HuH-7.5 (cell line): ENCODE measurements around the gene STARD10.

Source experiments
- DNase-seq: peaks from one replicate; pipeline ENCODE4 v3.0.0; 2011; ENCODE audit warnings: low spot score

The STARD10 gene

DNA sequence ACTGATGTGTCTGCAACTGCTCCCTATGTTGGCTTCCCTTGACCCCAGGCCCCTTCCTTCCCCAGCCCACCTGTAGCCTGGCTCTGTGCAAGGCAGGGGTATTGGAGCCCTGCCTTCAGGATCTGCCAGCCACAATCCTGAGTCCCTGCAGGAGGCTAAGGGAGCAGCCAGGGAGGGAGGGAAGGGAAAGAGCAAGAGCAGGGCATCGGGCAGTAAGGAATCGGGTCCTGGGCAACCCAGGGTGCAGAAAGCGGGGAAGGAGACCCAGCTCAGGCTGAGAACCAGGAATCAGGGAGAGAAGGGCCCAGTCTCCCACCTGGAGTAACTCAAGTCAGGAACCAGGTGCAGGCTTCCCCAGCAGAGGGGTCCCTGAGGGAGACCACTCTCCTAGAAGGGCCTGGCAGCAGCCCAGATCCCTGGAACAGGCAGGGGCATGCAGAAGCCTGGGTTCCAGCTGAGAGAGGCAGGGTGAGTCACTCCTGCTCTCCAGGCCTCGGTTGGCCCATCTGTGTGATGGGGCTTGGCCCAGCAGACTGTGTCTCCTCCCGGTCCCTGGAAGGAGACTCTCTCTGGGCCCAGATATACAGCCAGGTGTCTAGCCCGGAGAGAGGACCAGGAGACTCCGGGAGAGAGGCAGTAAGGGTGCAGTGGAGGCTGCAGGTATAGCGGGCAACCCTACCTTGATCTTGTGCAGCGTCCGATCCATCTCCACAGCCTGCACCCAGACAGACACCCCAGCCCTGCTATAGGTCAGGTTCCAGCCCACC is 13.4 kb downstream of the STARD10 start:
- DNase-seq, result no peak

DNA sequence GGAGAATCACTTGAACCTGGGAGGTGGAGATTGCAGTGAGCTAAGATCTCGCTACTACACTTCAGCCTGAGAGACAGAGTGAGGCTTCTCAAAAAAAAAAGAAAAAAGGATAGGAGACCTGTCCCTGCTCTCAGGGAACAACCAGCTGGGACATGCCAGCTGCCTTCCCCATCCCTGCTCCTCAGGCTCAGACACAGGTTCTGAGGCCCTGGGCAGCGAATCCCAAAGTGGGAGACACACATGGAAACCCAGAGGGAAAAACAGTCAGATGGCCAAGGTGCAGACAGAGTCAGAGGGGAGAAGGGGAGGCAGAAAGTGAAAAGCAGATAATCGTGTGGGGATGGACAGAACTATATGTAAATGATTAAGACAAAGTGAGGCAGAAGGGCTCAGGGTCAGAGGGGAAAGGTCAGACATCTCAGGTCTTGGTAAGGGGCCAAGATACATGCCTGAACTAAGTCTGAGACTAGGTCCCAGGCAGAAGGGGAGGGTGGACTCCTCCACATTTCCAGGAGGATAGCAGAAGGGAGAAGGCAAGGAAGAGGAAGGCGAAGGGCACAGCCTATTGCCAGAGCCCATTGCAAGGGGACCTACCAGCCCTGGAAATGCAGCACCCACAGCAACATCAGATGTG is 14.2 kb downstream of the STARD10 start:
- no peak for DNase-seq

DNA sequence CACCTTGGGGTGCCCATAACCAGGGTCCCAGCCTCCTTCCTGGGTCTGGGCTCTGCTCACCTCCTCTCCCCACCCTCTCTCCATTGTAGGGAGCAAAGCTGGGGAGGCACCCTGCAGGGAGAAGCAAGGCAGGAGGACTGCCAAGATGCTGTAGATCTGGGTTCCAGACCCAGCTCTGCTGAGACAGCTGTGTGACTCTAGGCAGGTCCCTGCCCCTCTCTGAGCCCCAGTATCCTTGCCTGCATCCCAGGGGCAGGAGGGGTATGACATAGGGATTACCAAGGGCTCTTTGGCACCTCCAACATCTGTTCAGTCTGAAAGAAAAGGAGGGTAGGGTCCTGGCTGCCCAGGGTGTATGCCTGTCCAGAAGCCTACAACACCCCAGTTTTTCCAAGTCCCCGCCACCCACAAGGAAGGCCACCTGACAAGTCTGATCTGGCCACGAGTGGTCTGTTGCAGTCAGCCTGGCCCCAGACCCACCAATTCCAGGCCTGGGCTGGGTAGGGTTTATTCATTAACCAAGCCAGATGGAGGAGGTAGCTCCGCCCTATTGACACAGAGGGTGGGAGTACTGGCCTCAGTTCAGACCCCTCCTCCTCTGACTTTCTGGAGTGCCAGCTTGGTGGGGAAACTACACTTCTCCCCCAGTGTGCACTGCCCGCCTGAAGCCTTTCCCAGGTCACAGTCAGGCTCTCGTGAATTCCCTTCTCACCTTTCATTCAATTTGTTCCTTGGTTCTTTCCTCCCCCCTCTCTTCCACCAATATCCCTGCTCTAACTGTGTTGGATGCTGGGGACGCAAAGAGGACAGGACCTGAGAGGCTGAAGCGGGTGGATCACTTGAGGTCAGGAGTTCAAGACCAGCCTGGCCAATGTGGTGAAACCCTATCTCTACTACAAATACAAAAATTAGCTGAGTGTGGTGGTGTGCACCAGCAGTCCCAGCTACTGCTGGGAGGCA is 15.0 kb downstream of the STARD10 start:
- peak; percentile 79 for DNase-seq

DNA sequence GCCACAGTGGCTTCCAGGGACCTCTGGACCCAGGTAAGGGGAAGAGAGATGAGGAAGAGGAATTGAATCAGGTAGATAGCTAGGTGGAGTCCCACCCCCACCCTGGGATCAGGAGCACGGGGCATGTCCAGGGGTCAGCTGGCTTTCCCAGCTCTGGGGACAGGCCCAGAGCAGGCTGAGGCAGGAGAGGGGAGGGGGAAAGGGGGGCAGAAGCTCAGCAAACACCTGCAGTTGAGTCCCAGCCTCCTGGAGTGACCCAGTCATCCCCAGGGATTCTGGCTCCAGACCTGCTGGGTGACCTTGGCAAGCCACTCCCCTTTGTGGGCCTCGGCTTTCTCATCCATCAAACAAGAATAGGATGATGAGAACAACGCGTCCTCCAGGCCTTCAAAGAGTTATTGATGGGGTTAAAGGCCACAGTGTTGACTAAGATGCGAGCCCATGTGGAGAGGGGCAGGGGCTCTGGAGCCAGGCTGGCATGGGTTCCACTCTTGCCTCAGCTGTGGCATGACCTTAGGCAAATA is 16.0 kb downstream of the STARD10 start:
- DNase-seq, result peak; percentile 66

DNA sequence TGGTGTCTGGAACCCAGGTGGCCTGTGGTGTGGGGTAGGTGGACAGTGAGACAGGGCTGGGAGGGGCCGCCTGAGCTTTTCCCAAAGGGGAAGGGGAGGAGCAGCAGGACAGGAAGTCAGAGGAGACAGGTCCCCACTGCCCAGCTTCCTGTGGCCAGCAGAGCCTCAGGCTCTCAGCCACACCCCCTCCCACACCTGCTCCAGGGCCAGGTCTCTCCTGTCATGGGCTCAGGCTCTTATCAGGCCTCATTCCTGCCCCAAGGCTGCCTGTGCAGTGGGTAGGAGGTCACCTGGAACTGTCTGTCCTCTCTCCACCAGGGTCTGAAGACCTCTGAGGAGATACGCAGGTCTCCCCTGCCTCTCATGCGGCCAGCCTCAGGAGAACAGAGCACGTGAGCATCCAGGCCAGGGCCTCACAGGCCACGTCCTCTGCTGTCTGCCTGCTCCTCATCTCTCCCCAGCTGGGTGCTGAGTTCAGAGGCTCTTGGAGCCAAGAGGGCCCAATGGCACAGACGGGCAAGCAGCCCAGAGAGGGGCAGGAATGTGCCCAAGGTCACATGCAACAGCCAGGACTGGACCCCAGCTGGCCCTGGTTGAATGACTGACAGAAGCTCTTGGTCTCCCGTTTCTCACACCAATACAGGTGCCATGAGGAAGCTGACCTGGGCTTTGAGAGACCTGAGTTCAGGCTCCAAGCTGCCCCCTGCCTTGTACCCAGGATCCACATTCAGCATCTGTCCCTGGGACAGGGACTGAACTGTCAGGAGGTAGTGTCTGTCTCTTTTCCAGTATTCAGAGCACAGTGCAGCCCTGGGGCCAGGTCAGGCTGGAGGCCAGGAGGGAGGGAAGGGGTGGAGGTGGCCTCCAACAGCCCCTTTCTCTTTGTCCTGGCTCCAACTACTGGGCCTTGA is 16.7 kb downstream of the STARD10 start:
- DNase-seq, result no peak

DNA sequence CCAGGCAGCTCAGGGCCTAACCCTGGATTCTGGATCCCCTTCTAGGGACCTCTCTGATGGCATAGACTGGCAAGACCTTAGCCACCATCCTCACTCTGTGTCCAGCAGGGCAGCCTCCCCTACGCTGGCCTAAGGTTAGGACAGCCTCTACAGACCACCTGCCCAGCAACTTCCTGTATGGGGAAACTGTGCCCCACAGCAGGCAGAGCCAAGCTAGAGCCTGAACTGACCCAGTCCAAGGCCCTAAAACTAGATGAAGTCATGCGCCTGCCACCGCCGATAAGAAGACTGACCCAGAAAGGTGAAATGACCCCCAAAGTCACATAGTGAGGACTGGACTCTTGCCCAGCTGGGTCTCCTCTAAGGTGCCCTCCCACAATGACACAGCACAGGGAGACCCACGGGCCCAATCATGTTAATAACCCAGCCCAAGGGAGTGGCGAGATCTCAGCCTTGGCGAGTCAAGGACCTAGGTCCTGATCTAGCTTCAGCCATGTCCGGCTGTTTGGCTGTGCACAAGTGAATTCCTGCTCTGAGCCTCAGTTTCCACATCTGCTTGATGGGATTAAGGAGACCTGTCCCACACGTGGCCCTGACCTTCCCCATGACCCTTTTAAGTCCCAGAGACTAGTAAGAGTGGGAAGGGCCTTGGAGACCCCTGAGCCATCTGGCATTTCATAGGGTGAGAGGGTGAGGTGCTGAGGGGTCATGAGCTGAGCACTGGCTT is 17.6 kb downstream of the STARD10 start:
- DNase-seq, result no peak

DNA sequence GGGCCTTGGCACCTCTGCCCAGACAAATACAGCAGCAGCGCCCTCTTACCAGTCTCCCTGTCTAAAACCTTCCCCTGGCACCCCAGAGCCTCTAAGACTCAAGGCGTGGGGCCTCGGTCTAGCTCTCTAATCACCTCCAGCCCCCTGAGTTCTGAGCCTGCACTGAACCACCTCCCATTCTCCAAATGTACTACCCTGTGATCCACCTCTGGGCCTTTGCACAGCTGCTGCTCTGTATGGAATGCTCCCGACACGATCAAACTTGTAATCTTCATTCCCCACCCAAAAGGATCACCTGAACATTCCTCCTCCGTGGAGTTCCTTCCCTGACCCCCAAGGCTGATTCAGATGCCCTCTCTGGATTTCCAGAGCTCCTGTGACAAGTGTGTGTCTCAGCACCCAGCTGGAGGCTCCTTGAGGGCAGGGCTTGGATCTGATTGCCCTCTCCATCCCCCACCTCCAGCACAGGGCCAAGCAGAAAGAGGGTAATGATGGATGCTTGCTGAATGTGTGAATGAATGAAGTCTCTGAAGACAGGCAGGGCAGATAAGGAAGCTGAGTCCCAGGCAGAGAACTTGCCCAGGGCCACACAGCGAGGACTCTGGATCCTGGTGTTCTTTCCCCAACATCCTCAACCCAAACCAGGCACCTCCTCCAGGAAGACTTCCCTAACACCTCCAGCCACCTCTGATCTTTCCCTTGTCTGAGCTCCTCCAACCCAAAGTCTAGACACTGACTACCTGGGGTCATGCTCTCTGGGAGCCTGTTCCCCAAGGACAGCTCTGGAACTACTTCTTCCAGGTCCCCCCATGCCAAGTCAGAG is 18.3 kb downstream of the STARD10 start:
- no peak for DNase-seq

DNA sequence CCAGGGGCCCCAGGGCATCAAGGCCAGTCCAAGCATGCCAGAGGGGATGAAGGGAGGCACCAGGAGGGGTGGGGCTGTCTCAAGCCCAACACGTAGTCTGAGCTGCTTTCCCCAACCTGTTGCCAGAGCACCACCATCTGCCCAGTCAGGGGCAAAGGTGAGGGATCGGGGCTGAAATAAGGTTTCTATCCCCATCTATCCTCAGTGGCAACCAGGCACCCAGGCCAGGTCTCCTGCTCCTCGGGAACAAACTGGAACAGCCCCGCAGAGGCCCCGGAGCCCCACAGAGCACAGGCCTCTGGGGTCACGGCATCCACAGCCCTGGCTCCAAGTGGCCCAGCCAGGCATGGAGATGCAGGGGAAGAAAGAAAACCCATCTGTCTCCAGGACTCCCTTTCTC is 19.3 kb downstream of the STARD10 start:
- DNase-seq, result no peak

DNA sequence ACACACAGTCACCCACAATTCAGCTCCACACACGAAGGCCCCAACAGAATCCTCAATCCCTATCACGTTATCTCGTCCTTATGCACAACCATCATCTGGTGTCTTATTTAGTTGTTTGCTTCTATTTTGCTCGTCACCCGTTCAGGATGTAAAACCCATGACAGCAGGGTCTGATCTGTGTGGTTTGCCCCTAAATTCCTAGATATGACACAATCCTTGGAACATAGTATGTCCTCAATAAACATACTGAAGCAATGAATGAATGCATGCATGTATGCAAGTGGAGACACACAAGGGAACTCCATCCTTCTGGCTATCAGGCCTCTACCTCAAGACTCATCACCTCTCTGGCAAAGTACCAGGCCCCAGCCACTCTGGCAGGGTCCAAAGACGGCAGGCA is 20.2 kb downstream of the STARD10 start:
- no peak for DNase-seq

DNA sequence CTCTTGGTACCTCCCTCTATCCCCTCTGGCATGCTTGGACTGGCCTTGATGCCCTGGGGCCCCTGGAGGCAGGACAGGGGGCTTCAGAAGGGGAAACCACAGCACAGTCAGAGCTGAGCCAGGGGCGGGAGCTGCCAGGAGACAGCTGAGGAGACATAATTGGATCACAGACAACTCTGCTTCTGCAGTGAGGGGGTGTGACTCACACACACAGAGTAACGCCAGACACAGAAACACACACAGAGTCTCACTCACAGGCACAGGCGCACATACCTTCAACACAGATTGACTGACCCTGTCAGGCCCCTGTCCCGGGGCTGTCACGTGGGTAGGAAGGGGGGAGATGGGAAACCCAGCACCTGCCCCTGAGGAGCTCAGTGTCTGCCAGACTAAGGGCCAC is 20.6 kb downstream of the STARD10 start:
- DNase-seq, result no peak

DNA sequence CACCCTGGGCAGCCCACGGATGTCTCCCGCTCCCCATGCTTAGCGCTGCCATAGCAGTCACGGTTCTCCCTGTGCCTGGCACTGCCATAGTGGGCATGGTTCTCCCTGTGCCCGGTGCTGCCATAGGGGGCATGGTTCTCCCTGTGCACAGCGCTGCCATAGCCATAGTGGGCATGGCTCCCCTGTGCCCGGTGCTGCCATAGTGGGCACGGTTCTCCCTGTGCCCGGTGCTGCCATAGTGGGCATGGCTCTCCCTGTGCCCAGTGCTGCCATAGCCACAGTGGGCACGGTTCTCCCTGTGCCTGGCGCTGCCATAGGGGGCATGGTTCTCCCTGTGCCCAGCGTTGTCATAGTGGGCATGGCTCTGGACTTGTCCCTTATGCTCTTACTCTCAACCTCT is 21.8 kb downstream of the STARD10 start:
- DNase-seq, result no peak

DNA sequence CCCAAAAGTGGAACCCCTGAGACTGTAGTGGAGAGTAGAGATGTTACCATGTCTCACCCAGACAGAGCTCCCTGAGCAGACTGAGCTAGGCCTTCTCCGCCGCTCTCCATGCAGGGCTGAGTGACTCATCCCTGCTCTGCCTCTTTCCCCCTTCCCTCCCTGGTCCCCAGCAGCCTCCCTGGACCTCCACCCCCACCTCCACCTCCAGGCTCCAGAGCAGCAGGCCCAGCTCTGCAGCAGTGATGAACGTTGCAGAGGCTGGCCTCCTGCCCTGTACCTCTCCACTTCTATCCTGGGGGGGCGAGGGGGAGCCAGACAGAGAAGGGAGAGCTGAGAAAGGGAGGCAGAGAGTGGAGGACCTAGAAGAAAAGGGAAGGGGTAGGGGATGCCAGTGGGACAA is 22.3 kb downstream of the STARD10 start:
- no peak for DNase-seq

DNA sequence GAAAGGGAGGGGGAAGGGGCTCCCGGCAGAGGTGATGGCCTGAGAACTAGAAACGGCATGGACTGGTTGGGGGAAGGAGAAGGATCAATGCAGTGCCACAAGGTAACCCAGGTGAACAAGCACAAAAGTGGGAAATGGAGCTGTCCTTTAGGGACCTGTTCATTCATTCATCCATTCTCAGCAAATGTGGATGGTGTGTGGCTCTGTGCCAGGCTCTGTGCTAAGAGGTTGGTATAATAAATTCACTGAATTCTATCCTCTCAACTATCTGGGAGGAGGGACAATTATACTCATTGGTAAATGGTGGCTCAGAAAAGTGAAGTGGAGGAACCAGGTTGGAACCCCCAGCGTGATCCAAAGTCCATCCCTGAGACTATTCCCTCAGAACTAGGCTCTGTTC is 23.0 kb downstream of the STARD10 start:
- DNase-seq, result no peak

DNA sequence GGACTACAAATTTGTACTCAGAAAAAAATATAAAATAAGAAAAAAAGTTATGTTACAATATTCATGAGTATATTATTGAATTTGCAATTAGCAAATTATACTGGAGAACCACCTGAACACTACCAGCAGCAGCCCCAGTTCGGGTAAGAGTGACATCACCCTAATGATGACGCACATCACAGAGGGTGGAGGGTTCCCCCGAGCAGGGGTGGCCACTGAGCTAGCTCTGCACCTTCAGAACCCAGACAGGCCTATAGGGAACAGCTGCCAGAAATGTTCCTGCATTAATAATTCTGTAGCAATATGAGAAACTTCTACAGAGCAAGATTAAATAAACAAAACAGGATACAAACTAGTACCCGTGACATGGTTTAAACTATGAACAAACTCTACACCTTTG is 24.2 kb downstream of the STARD10 start:
- DNase-seq, result no peak

DNA sequence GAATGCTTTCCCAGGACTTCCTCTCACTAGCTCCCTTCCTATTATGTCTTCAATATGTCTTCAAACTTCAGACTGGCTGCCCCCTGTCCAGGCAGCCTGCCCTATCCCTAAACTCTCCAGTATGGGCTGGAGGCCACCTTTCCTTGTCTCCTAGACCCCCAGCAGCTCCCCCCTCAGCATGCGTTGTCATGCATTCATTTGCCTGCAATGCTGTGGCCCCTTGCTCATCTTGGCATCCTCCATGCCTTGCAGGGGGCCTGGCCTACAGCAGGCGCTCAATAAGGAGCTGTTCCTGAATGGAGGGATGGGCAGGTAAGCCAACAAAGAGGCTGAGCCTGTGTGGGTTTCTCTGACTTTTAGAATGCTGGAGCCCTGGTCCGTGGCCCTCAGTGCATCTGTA is 25.3 kb downstream of the STARD10 start:
- no peak for DNase-seq

DNA sequence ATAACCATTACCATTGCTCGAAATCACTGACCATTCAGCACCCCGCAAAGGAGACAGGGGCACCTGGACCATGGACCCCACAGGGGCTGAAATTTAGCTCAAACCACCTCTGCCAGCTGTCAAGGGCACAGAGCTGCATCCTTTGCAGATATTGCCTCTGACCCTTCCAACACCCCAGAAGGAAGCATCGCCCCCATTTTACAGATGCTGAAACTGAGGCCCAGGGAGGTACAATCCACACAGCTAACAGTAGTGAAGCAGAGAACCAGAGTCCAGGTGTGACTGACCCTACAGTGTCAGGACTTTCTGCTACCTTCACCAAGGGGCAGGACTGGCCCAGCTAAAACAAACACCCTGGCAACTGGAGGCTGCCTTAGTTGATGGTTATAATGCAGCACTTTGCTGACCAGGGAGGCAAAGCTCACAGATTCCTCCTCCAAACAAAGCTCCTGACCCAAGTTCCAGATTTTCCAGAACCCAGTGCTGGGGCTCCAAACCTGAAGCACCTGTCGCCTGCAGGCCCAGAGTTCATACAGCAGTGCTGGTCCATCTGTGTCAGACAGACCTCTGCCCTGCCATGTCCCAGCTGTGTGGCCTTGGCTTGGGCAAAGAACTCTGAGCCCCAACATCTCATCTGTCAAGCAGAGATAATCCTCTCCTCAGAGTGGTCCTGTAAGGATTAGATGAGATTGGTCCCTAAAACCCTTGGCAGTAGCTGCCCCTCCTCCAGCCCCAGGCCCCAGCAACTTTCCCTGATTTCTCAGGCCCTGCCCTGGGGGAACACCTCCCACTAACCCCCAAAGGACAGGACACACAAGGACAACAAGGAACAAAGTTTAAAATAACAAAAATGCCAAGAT is 26.4 kb downstream of the STARD10 start:
- no peak for DNase-seq

DNA sequence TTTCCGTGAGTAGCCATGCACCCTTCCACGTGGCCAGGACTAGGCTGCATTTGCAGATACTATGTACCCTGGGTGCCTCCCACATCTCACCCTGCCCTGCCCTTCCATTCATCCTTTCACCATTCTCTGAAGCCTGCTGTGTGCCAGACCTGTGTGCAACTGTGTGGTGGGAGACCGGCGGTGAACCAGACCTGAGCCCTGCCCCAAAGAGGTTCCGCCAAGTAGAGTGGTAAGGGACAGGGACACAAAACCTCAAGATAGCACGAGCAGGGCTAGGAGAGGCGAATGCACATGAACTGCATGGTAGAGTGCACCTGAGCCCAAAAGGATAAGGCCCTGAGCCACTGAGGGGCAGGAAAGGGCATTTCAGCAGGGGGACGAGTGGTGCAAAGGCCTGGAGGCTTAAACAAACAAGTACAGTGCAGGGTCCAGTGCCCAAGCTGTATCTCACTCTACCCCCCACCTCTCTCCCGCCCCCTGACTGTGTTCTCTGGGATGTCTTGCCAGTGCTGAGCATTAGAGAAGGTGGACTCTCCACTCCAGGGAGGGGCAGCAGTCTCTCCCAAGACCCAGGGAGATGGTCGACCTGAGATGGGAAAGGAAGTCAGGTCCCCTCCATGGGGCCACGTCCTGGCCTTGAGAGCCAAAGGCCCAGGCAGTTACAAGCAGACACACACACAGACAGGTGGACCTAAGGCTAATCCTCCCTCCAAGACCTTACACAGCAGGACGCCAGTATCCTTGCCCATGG is 27.5 kb downstream of the STARD10 start:
- DNase-seq, result no peak

DNA sequence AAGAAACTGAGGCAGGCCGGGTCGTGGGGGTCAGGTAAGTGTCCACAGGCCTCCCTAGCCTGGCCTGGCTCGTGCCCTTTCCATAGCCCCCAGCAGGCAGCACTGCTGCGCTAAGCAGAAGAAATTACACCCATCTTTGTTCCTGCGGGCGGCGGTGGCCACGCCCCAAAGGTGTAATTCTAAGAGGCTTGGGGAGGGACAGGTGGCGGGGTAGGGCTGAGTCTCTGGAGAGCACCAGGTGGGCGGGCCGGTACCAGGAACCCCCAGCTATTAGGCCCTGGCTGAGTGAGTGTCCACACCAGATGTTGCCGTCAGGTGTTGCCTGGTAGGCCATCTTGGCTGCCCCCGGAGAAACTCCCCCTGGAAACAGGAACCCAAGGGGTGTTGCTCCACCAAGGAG is 29.3 kb downstream of the STARD10 start:
- no peak for DNase-seq
